Measurements from ENCODE around the gene MUSK.

GRCh38 chr9:110626101-110626829, 42.3 kb upstream of the MUSK start:
- TF ChIP-seq CTCF (IDR thresholded peaks at IDR 0.05) (no peak), POLR2A (IDR thresholded peaks at IDR 0.05) (no peak)

All from transverse colon (tissue), 3 donors.